ENCODE data around the gene MYH4. TPM values are rescaled to one million over a fixed set of nuclear protein-coding genes. Genes with fewer than 3 reads are reported as not detected.

The MYH4 gene
- total RNA-seq, 2 experiments from 2014 or later: not detected

GRCh38 chr17:10516065-10516464 lies 46.7 kb upstream of the MYH4 start:
- no TSS peak for BruUV-seq (replicated peaks)
- DNase-seq (ENCODE audit: low spot score): no peak
- H3K27ac ChIP-seq (ENCODE audit: low read depth, low read length, poor library complexity, severe bottlenecking): no peak overlapping the region
- TF ChIP-seq EZH2phosphoT487 (IDR thresholded peaks at IDR 0.05; ENCODE audit: borderline replicate concordance, low read depth, low read length): no peak
- TF ChIP-seq, protein P1, sequence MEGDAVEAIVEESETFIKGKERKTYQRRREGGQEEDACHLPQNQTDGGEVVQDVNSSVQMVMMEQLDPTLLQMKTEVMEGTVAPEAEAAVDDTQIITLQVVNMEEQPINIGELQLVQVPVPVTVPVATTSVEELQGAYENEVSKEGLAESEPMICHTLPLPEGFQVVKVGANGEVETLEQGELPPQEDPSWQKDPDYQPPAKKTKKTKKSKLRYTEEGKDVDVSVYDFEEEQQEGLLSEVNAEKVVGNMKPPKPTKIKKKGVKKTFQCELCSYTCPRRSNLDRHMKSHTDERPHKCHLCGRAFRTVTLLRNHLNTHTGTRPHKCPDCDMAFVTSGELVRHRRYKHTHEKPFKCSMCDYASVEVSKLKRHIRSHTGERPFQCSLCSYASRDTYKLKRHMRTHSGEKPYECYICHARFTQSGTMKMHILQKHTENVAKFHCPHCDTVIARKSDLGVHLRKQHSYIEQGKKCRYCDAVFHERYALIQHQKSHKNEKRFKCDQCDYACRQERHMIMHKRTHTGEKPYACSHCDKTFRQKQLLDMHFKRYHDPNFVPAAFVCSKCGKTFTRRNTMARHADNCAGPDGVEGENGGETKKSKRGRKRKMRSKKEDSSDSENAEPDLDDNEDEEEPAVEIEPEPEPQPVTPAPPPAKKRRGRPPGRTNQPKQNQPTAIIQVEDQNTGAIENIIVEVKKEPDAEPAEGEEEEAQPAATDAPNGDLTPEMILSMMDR (conservative IDR thresholded peaks at IDR 0.05; ENCODE audit: low read length): no peak
- no peak overlapping the region for H2AFZ ChIP-seq (ENCODE audit: low read length)
- H3K9me2 ChIP-seq (ENCODE audit: insufficient read depth, low read length): no peaks in the 10 kb centered on the region
- H3K79me2 ChIP-seq (ENCODE audit: insufficient read depth, low read depth, low read length): no peaks in the 10 kb centered on the region
- ChIA-PET CTCF (ENCODE audit: unreplicated experiment) (no interaction called here), POLR2A (no interaction called here)
- no peaks in the 10 kb centered on the region for H3K36me3 ChIP-seq (ENCODE audit: insufficient read depth, low read length)
- intact Hi-C loops (cut with micrococcal nuclease; ENCODE audit: unreplicated experiment): no loop called here
- no peaks in the 10 kb centered on the region for H4K20me1 ChIP-seq (ENCODE audit: insufficient read depth, low read length)
- no peak overlapping the region for H3K4me3 ChIP-seq (ENCODE audit: low read depth, low read length, poor library complexity, severe bottlenecking)
- no peak overlapping the region for H3K4me2 ChIP-seq (ENCODE audit: low read length)
- H3K4me1 ChIP-seq (ENCODE audit: insufficient read depth, low read length, poor library complexity, severe bottlenecking): no peaks in the 10 kb centered on the region
- H3K9me3 ChIP-seq (ENCODE audit: low read length): no peaks in the 10 kb centered on the region

- no peak for TF ChIP-seq EZH2phosphoT487 (IDR thresholded peaks at IDR 0.05; ENCODE audit: borderline replicate concordance, low read depth, low read length)
- TF ChIP-seq, protein P1 (conservative IDR thresholded peaks at IDR 0.05; ENCODE audit: low read length): no peak
- Histone ChIP-seq H3K4me1 (ENCODE audit: insufficient read depth, low read length, poor library complexity, severe bottlenecking) (no peaks in the 10 kb centered on the region), H4K20me1 (ENCODE audit: insufficient read depth, low read length) (no peaks in the 10 kb centered on the region), H3K36me3 (ENCODE audit: insufficient read depth, low read length) (no peaks in the 10 kb centered on the region), H3K4me2 (ENCODE audit: low read length) (no peak overlapping the region), H3K79me2 (ENCODE audit: insufficient read depth, low read depth, low read length) (no peaks in the 10 kb centered on the region), H3K9me2 (ENCODE audit: insufficient read depth, low read length) (no peaks in the 10 kb centered on the region), H3K9me3 (ENCODE audit: low read length) (no peaks in the 10 kb centered on the region), H3K4me3 (ENCODE audit: low read depth, low read length, poor library complexity, severe bottlenecking) (no peak overlapping the region), H2AFZ (ENCODE audit: low read length) (no peak overlapping the region), H3K27ac (ENCODE audit: low read depth, low read length, poor library complexity, severe bottlenecking) (no peak overlapping the region)
- DNase-seq (ENCODE audit: low spot score): no peak
- ChIA-PET POLR2A (no interaction called here), CTCF (ENCODE audit: unreplicated experiment) (no interaction called here)
- intact Hi-C loops (cut with micrococcal nuclease; ENCODE audit: unreplicated experiment): no loop called here
- no TSS peak for BruUV-seq (replicated peaks)
These were observed 44.1 kb upstream of the MYH4 start for GRCh38 chr17:10513299-10514067.

- Histone ChIP-seq H3K36me3 (ENCODE audit: insufficient read depth, low read length) (no peaks in the 10 kb centered on the region), H2AFZ (ENCODE audit: low read length) (no peak overlapping the region), H3K4me2 (ENCODE audit: low read length) (no peak overlapping the region), H3K9me2 (ENCODE audit: insufficient read depth, low read length) (no peaks in the 10 kb centered on the region), H3K27ac (ENCODE audit: low read depth, low read length, poor library complexity, severe bottlenecking) (no peak overlapping the region), H3K79me2 (ENCODE audit: insufficient read depth, low read depth, low read length) (no peaks in the 10 kb centered on the region), H4K20me1 (ENCODE audit: insufficient read depth, low read length) (no peaks in the 10 kb centered on the region), H3K9me3 (ENCODE audit: low read length) (no peaks in the 10 kb centered on the region), H3K4me3 (ENCODE audit: low read depth, low read length, poor library complexity, severe bottlenecking) (no peak overlapping the region), H3K4me1 (ENCODE audit: insufficient read depth, low read length, poor library complexity, severe bottlenecking) (no peaks in the 10 kb centered on the region)
- POLR2A ChIA-PET: no interaction called here
- BruUV-seq (replicated peaks): no TSS peak
- CTCF ChIA-PET (ENCODE audit: unreplicated experiment): no interaction called here
- TF ChIP-seq EZH2phosphoT487 (IDR thresholded peaks at IDR 0.05; ENCODE audit: borderline replicate concordance, low read depth, low read length): no peak
- TF ChIP-seq, protein P1 (conservative IDR thresholded peaks at IDR 0.05; ENCODE audit: low read length): no peak
- DNase-seq (ENCODE audit: low spot score): no peak
- intact Hi-C loops (cut with micrococcal nuclease; ENCODE audit: unreplicated experiment): no loop called here
These were observed 43.5 kb upstream of the MYH4 start for GRCh38 chr17:10512856-10513255.
